Measurements from ENCODE around the gene TLCD3B. TPM values are rescaled to one million over a fixed set of nuclear protein-coding genes. Genes with fewer than 3 reads are reported as not detected.
A peak's percentile ranks its signal among the peaks of the same experiment; 100 is the strongest.

The TLCD3B gene
- total and polyA plus RNA-seq, 9 of the 15 experiments (the other 6 are each of a cell fraction or from before 2014, with no cell fraction given) = 0.10 to 0.52 (median 0.23) TPM; not detected in 4

DNA sequence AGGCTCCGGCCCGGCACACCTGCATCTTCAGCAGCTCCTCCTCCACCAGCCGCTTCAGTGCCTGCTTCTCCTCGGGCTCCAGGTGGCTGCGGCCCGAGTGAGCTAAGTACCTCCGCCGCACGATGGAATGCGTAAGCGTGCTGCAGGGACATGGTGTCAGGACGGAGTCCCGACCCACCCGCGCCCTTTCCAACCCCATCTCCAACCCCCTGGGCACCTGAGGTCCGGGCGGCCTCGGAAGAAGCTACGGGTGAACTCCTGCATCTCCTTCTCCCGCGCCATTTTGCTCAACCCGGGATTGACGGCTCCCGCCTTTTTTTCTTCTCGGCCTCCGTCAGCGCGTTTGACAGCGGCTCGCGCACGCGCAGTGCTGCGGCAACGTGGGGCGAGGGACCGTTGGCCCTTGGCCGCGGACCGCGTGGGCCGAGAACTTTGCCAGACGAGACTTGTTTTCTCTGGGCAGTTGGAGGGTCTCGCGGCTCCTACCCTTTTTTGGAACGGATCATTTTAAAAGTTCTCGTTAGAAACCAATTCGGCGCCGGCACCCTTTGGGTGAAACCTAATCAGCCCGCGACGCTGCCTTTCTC lies 35.7 kb downstream of the TLCD3B start, which contains the start of gene HIRIP3 (continued):
- no peak for TF ChIP-seq IRF2 (CRISPR knock-in tag; IDR thresholded peaks at IDR 0.05)
- TF ChIP-seq POLR2AphosphoS5 (IDR thresholded peaks at IDR 0.05; ENCODE audit: control insufficient read depth, insufficient read depth, low read depth, low read length) = no peak
- TF ChIP-seq GTF2A2 (tag; IDR thresholded peaks at IDR 0.05) = no peak
- 0 out of 2 replicates have a peak, but pooled peaks have one; percentile 21 for TF ChIP-seq RFX7 (CRISPR knock-in tag; IDR thresholded peaks at IDR 0.05)
- TF ChIP-seq STAG1 (CRISPR knock-in tag; IDR thresholded peaks at IDR 0.05; ENCODE audit: borderline replicate concordance) = no peak
- no peak for TF ChIP-seq SP1 (CRISPR knock-in tag; IDR thresholded peaks at IDR 0.05)
- peak; percentile 85 for TF ChIP-seq TAF7 (tag; IDR thresholded peaks at IDR 0.05)
- TF ChIP-seq, protein P1, sequence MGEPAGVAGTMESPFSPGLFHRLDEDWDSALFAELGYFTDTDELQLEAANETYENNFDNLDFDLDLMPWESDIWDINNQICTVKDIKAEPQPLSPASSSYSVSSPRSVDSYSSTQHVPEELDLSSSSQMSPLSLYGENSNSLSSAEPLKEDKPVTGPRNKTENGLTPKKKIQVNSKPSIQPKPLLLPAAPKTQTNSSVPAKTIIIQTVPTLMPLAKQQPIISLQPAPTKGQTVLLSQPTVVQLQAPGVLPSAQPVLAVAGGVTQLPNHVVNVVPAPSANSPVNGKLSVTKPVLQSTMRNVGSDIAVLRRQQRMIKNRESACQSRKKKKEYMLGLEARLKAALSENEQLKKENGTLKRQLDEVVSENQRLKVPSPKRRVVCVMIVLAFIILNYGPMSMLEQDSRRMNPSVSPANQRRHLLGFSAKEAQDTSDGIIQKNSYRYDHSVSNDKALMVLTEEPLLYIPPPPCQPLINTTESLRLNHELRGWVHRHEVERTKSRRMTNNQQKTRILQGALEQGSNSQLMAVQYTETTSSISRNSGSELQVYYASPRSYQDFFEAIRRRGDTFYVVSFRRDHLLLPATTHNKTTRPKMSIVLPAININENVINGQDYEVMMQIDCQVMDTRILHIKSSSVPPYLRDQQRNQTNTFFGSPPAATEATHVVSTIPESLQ (CRISPR knock-in tag; IDR thresholded peaks at IDR 0.05) = peak; percentile 94
- TF ChIP-seq ARID1B (IDR thresholded peaks at IDR 0.05) = peak; percentile 27
- no peak for TF ChIP-seq ZNF217 (CRISPR knock-in tag; IDR thresholded peaks at IDR 0.05)
- TF ChIP-seq ZNF316 (IDR thresholded peaks at IDR 0.05) = no peak
- TF ChIP-seq KLF1 (tag; IDR thresholded peaks at IDR 0.05) = no peak
- no peak; the same call in 1 of the 2 replicates for TF ChIP-seq CUX1 (CRISPR knock-in tag; IDR thresholded peaks at IDR 0.05)
- TF ChIP-seq MAFK (IDR thresholded peaks at IDR 0.05; ENCODE audit: low read length) = no peak
- TF ChIP-seq, protein P2, sequence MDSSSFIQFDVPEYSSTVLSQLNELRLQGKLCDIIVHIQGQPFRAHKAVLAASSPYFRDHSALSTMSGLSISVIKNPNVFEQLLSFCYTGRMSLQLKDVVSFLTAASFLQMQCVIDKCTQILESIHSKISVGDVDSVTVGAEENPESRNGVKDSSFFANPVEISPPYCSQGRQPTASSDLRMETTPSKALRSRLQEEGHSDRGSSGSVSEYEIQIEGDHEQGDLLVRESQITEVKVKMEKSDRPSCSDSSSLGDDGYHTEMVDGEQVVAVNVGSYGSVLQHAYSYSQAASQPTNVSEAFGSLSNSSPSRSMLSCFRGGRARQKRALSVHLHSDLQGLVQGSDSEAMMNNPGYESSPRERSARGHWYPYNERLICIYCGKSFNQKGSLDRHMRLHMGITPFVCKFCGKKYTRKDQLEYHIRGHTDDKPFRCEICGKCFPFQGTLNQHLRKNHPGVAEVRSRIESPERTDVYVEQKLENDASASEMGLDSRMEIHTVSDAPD (CRISPR knock-in tag; IDR thresholded peaks at IDR 0.05) = no peak
- no peak for TF ChIP-seq ZBTB17 (CRISPR knock-in tag; IDR thresholded peaks at IDR 0.05)
- no peak for TF ChIP-seq MTA2 (IDR thresholded peaks at IDR 0.05; ENCODE audit: low read depth)
- TF ChIP-seq, protein P3, sequence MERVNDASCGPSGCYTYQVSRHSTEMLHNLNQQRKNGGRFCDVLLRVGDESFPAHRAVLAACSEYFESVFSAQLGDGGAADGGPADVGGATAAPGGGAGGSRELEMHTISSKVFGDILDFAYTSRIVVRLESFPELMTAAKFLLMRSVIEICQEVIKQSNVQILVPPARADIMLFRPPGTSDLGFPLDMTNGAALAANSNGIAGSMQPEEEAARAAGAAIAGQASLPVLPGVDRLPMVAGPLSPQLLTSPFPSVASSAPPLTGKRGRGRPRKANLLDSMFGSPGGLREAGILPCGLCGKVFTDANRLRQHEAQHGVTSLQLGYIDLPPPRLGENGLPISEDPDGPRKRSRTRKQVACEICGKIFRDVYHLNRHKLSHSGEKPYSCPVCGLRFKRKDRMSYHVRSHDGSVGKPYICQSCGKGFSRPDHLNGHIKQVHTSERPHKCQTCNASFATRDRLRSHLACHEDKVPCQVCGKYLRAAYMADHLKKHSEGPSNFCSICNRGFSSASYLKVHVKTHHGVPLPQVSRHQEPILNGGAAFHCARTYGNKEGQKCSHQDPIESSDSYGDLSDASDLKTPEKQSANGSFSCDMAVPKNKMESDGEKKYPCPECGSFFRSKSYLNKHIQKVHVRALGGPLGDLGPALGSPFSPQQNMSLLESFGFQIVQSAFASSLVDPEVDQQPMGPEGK (CRISPR knock-in tag; IDR thresholded peaks at IDR 0.05; ENCODE audit: borderline replicate concordance) = no peak
- peak; percentile 64; the same call in 1 of the 2 replicates for TF ChIP-seq SUPT5H (IDR thresholded peaks at IDR 0.05)
- TF ChIP-seq ZNF436 (CRISPR knock-in tag; IDR thresholded peaks at IDR 0.05) = no peak

All from K562 (cell line).